ENCODE results near the gene PPFIA4.
A peak's percentile ranks its signal among the peaks of the same experiment; 100 is the strongest.

The PPFIA4 gene

GRCh38 chr1:203098445-203098844 is 72.2 kb downstream of the PPFIA4 start:
- no peak overlapping the region for H3K27ac ChIP-seq (ENCODE audit: low read depth, low read length)
- H3K4ac ChIP-seq (ENCODE audit: low read depth, low read length), result no peak overlapping the region
- no peak overlapping the region for H3K23ac ChIP-seq (ENCODE audit: low read length)
- no CpG with 5 or more reads among the region's 1 CpG for WGBS (ENCODE audit: extremely low coverage, insufficient coverage, insufficient read length)
- H4K91ac ChIP-seq (ENCODE audit: low read depth, low read length), result no peak overlapping the region
- no peak overlapping the region for H3K4me2 ChIP-seq (ENCODE audit: low read length)
- H2BK5ac ChIP-seq (ENCODE audit: low read depth, low read length, poor library complexity), result no peak overlapping the region
- no peaks in the 10 kb centered on the region for H3K4me1 ChIP-seq (ENCODE audit: control insufficient read depth in 1 of 2, insufficient read depth in 2 of 2, low read length in 2 of 2)
- no peak overlapping the region for H3K9ac ChIP-seq (ENCODE audit: low read length)
- H3K18ac ChIP-seq (ENCODE audit: low read length), result no peak overlapping the region
- no peak overlapping the region for H2BK120ac ChIP-seq (ENCODE audit: insufficient read depth, low read length, poor library complexity)
- no peaks in the 10 kb centered on the region for H3K79me2 ChIP-seq (ENCODE audit: control insufficient read depth, insufficient read depth, low read length, poor library complexity)
- H3K4me3 ChIP-seq (ENCODE audit: low read depth, low read length), result no peak overlapping the region
- no peak for DNase-seq
- H2BK12ac ChIP-seq (ENCODE audit: low read length), result no peak overlapping the region
- H4K8ac ChIP-seq (ENCODE audit: low read depth, low read length), result no peak overlapping the region
- H3K27me3 ChIP-seq (ENCODE audit: insufficient read depth, low read length), result no peaks in the 10 kb centered on the region
- H4K12ac ChIP-seq (ENCODE audit: low read depth, low read length), result no peak overlapping the region
- no peaks in the 10 kb centered on the region for H3K36me3 ChIP-seq (ENCODE audit: control insufficient read depth in 1 of 2, insufficient read depth in 2 of 2, low read length in 2 of 2)
- no peaks in the 10 kb centered on the region for H3K79me1 ChIP-seq (ENCODE audit: low read length)
- no peak overlapping the region for H2AK5ac ChIP-seq (ENCODE audit: low read length)
- no peaks in the 10 kb centered on the region for H3K9me3 ChIP-seq (ENCODE audit: insufficient read depth, low read depth, low read length)
- no peak overlapping the region for H2AFZ ChIP-seq (ENCODE audit: insufficient read depth, low read length, poor library complexity)
- H3K14ac ChIP-seq (ENCODE audit: low read length), result no peak overlapping the region

- Histone ChIP-seq H3K36me3 (ENCODE audit: control insufficient read depth in 1 of 2, insufficient read depth in 2 of 2, low read length in 2 of 2) (no peaks in the 10 kb centered on the region), H2AK5ac (ENCODE audit: low read length) (no peak overlapping the region), H3K9ac (ENCODE audit: low read length) (no peak overlapping the region)
These were observed 72.7 kb downstream of the PPFIA4 start for GRCh38 chr1:203098914-203099520.

GRCh38 chr1:203099805-203100515 is 73.7 kb downstream of the PPFIA4 start:
- Histone ChIP-seq H4K91ac (ENCODE audit: low read depth, low read length) (no peak overlapping the region), H3K27ac (ENCODE audit: low read depth, low read length) (no peak overlapping the region), H4K12ac (ENCODE audit: low read depth, low read length) (no peak overlapping the region), H3K4me2 (ENCODE audit: low read length) (no peak overlapping the region), H3K14ac (ENCODE audit: low read length) (no peak overlapping the region), H3K27me3 (ENCODE audit: insufficient read depth, low read length) (no peaks in the 10 kb centered on the region), H3K79me1 (ENCODE audit: low read length) (no peaks in the 10 kb centered on the region), H3K9ac (ENCODE audit: low read length) (no peak overlapping the region), H2AFZ (ENCODE audit: insufficient read depth, low read length, poor library complexity) (no peak overlapping the region), H3K4ac (ENCODE audit: low read depth, low read length) (no peak overlapping the region), H2BK12ac (ENCODE audit: low read length) (no peak overlapping the region), H2BK120ac (ENCODE audit: insufficient read depth, low read length, poor library complexity) (no peak overlapping the region), H4K8ac (ENCODE audit: low read depth, low read length) (no peak overlapping the region), H3K4me1 (ENCODE audit: control insufficient read depth in 1 of 2, insufficient read depth in 2 of 2, low read length in 2 of 2) (no peaks in the 10 kb centered on the region), H3K79me2 (ENCODE audit: control insufficient read depth, insufficient read depth, low read length, poor library complexity) (no peaks in the 10 kb centered on the region), H3K18ac (ENCODE audit: low read length) (no peak overlapping the region), H2BK5ac (ENCODE audit: low read depth, low read length, poor library complexity) (no peak overlapping the region), H3K36me3 (ENCODE audit: control insufficient read depth in 1 of 2, insufficient read depth in 2 of 2, low read length in 2 of 2) (no peaks in the 10 kb centered on the region), H2AK5ac (ENCODE audit: low read length) (no peak overlapping the region), H3K4me3 (ENCODE audit: low read depth, low read length) (no peak overlapping the region), H3K23ac (ENCODE audit: low read length) (no peak overlapping the region), H3K9me3 (ENCODE audit: insufficient read depth, low read depth, low read length) (no peaks in the 10 kb centered on the region)
- WGBS (ENCODE audit: extremely low coverage, insufficient coverage, insufficient read length), result no CpG with 5 or more reads among the region's 7 CpGs
- peak; percentile 73 to 88 for DNase-seq

More at GRCh38 chr1:203098914-203099520, 72.7 kb downstream of the PPFIA4 start:
- no peak overlapping the region for H4K8ac ChIP-seq (ENCODE audit: low read depth, low read length)
- H2AFZ ChIP-seq (ENCODE audit: insufficient read depth, low read length, poor library complexity), result no peak overlapping the region
- H3K79me2 ChIP-seq (ENCODE audit: control insufficient read depth, insufficient read depth, low read length, poor library complexity), result no peaks in the 10 kb centered on the region
- H2BK120ac ChIP-seq (ENCODE audit: insufficient read depth, low read length, poor library complexity), result no peak overlapping the region
- H3K9me3 ChIP-seq (ENCODE audit: insufficient read depth, low read depth, low read length), result no peaks in the 10 kb centered on the region
- no peak overlapping the region for H3K4me3 ChIP-seq (ENCODE audit: low read depth, low read length)
- no peak overlapping the region for H2BK5ac ChIP-seq (ENCODE audit: low read depth, low read length, poor library complexity)
- no peaks in the 10 kb centered on the region for H3K79me1 ChIP-seq (ENCODE audit: low read length)
- peak; percentile 23 to 57 for DNase-seq
- H4K91ac ChIP-seq (ENCODE audit: low read depth, low read length), result no peak overlapping the region
- H3K27me3 ChIP-seq (ENCODE audit: insufficient read depth, low read length), result no peaks in the 10 kb centered on the region
- H3K4me2 ChIP-seq (ENCODE audit: low read length), result no peak overlapping the region
- no peak overlapping the region for H2BK12ac ChIP-seq (ENCODE audit: low read length)
- no peaks in the 10 kb centered on the region for H3K4me1 ChIP-seq (ENCODE audit: control insufficient read depth in 1 of 2, insufficient read depth in 2 of 2, low read length in 2 of 2)
- no CpG with 5 or more reads among the region's 8 CpGs for WGBS (ENCODE audit: extremely low coverage, insufficient coverage, insufficient read length)
- H3K23ac ChIP-seq (ENCODE audit: low read length), result no peak overlapping the region
- H3K27ac ChIP-seq (ENCODE audit: low read depth, low read length), result no peak overlapping the region
- no peak overlapping the region for H4K12ac ChIP-seq (ENCODE audit: low read depth, low read length)
- H3K14ac ChIP-seq (ENCODE audit: low read length), result no peak overlapping the region
- no peak overlapping the region for H3K4ac ChIP-seq (ENCODE audit: low read depth, low read length)
- no peak overlapping the region for H3K18ac ChIP-seq (ENCODE audit: low read length)

GRCh38 chr1:203100516-203100869 is 74.2 kb downstream of the PPFIA4 start:
- H2AFZ ChIP-seq (ENCODE audit: insufficient read depth, low read length, poor library complexity), result no peak overlapping the region
- no peaks in the 10 kb centered on the region for H3K79me2 ChIP-seq (ENCODE audit: control insufficient read depth, insufficient read depth, low read length, poor library complexity)

More at GRCh38 chr1:203100516-203100869, 74.2 kb downstream of the PPFIA4 start:
- Histone ChIP-seq H4K91ac (ENCODE audit: low read depth, low read length) (no peak overlapping the region), H3K4me1 (ENCODE audit: control insufficient read depth in 1 of 2, insufficient read depth in 2 of 2, low read length in 2 of 2) (no peaks in the 10 kb centered on the region), H3K79me1 (ENCODE audit: low read length) (no peaks in the 10 kb centered on the region), H3K4me3 (ENCODE audit: low read depth, low read length) (no peak overlapping the region), H3K18ac (ENCODE audit: low read length) (no peak overlapping the region), H2BK120ac (ENCODE audit: insufficient read depth, low read length, poor library complexity) (no peak overlapping the region), H3K4ac (ENCODE audit: low read depth, low read length) (no peak overlapping the region), H3K9me3 (ENCODE audit: insufficient read depth, low read depth, low read length) (no peaks in the 10 kb centered on the region), H3K14ac (ENCODE audit: low read length) (no peak overlapping the region), H3K27me3 (ENCODE audit: insufficient read depth, low read length) (no peaks in the 10 kb centered on the region), H3K9ac (ENCODE audit: low read length) (no peak overlapping the region), H3K4me2 (ENCODE audit: low read length) (no peak overlapping the region), H4K12ac (ENCODE audit: low read depth, low read length) (no peak overlapping the region), H3K23ac (ENCODE audit: low read length) (no peak overlapping the region), H2AK5ac (ENCODE audit: low read length) (no peak overlapping the region), H2BK12ac (ENCODE audit: low read length) (no peak overlapping the region), H3K27ac (ENCODE audit: low read depth, low read length) (no peak overlapping the region), H4K8ac (ENCODE audit: low read depth, low read length) (no peak overlapping the region), H3K36me3 (ENCODE audit: control insufficient read depth in 1 of 2, insufficient read depth in 2 of 2, low read length in 2 of 2) (no peaks in the 10 kb centered on the region), H2BK5ac (ENCODE audit: low read depth, low read length, poor library complexity) (no peak overlapping the region)
- peak; percentile 77 to 97 for DNase-seq

Data from trophoblast cell (in vitro differentiated cells and primary cell).